ENCODE results near the gene SOBP. TPM values are rescaled to one million over a fixed set of nuclear protein-coding genes. Genes with fewer than 3 reads are reported as not detected.
A peak's percentile ranks its signal among the peaks of the same experiment; 100 is the strongest.

The SOBP gene
- total RNA-seq, 3 donors from 2014 or later = 5.6 to 8.2 (median 7.0) TPM

GRCh38 chr6:107656883-107657282 is 167.0 kb downstream of the SOBP start:
- Histone ChIP-seq H3K27ac (no peak overlapping the region), H3K4me1 (no peaks in the 10 kb centered on the region), H3K4me3 (no peak overlapping the region), H3K9me3 (no peaks in the 10 kb centered on the region), H3K27me3 (no peaks in the 10 kb centered on the region), H3K36me3 (no peaks in the 10 kb centered on the region)
- DNase-seq (ENCODE audit: low spot score in 2 of 2) = no peak
- intact Hi-C loops (cut with DNase I; ENCODE audit: low total_unique reads) = no loop called here
- TF ChIP-seq CTCF (IDR thresholded peaks at IDR 0.05) (no peak), POLR2A (IDR thresholded peaks at IDR 0.05) (no peak), POLR2AphosphoS5 (IDR thresholded peaks at IDR 0.05) (no peak)

GRCh38 chr6:107657373-107657754 is 167.4 kb downstream of the SOBP start:
- TF ChIP-seq CTCF (IDR thresholded peaks at IDR 0.05) (no peak), POLR2AphosphoS5 (IDR thresholded peaks at IDR 0.05) (no peak), POLR2A (IDR thresholded peaks at IDR 0.05) (no peak)
- no peak overlapping the region for H3K27ac ChIP-seq
- intact Hi-C loops (cut with DNase I; ENCODE audit: low total_unique reads) = no loop called here
- H3K27me3 ChIP-seq = no peaks in the 10 kb centered on the region
- no peaks in the 10 kb centered on the region for H3K4me1 ChIP-seq
- no peak for DNase-seq (ENCODE audit: low spot score in 2 of 2)
- no peak overlapping the region for H3K4me3 ChIP-seq
- no peaks in the 10 kb centered on the region for H3K9me3 ChIP-seq
- no peaks in the 10 kb centered on the region for H3K36me3 ChIP-seq

GRCh38 chr6:107657755-107658461 is 168.0 kb downstream of the SOBP start:
- no peaks in the 10 kb centered on the region for H3K36me3 ChIP-seq
- TF ChIP-seq POLR2A (IDR thresholded peaks at IDR 0.05) = no peak
- no peak for TF ChIP-seq POLR2AphosphoS5 (IDR thresholded peaks at IDR 0.05)
- no peak for TF ChIP-seq CTCF (IDR thresholded peaks at IDR 0.05)
- no peaks in the 10 kb centered on the region for H3K27me3 ChIP-seq
- intact Hi-C loops (cut with DNase I; ENCODE audit: low total_unique reads) = no loop called here
- peak overlapping the region in 1 of 3 donors; percentile 32 for H3K4me3 ChIP-seq
- no peaks in the 10 kb centered on the region for H3K9me3 ChIP-seq
- DNase-seq (ENCODE audit: low spot score in 2 of 2) = no peak
- H3K27ac ChIP-seq = no peak overlapping the region
- H3K4me1 ChIP-seq = no peaks in the 10 kb centered on the region

- Histone ChIP-seq H3K36me3 (no peaks in the 10 kb centered on the region), H3K27me3 (no peaks in the 10 kb centered on the region), H3K4me3 (no peak overlapping the region), H3K4me1 (no peaks in the 10 kb centered on the region), H3K9me3 (no peaks in the 10 kb centered on the region), H3K27ac (no peak overlapping the region)
- TF ChIP-seq POLR2AphosphoS5 (IDR thresholded peaks at IDR 0.05) = no peak
- TF ChIP-seq POLR2A (IDR thresholded peaks at IDR 0.05) = no peak
- TF ChIP-seq CTCF (IDR thresholded peaks at IDR 0.05) = no peak
- intact Hi-C loops (cut with DNase I; ENCODE audit: low total_unique reads) = no loop called here
- no peak for DNase-seq (ENCODE audit: low spot score in 2 of 2)
Measured at GRCh38 chr6:107658920-107659865, 169.3 kb downstream of the SOBP start.

GRCh38 chr6:107660839-107661238 is 170.9 kb downstream of the SOBP start:
- intact Hi-C loops (cut with DNase I; ENCODE audit: low total_unique reads) = no loop called here
- Histone ChIP-seq H3K27me3 (no peaks in the 10 kb centered on the region), H3K9me3 (no peaks in the 10 kb centered on the region), H3K36me3 (no peaks in the 10 kb centered on the region), H3K27ac (no peak overlapping the region), H3K4me3 (no peak overlapping the region), H3K4me1 (no peaks in the 10 kb centered on the region)
- TF ChIP-seq POLR2AphosphoS5 (IDR thresholded peaks at IDR 0.05) = no peak
- TF ChIP-seq POLR2A (IDR thresholded peaks at IDR 0.05) = no peak
- no peak for TF ChIP-seq CTCF (IDR thresholded peaks at IDR 0.05)
- no peak for DNase-seq (ENCODE audit: low spot score in 2 of 2)

Measured in breast epithelium (tissue), 4 donors.